GM10266 (cell line): Measurements from ENCODE around the gene TTC4.

Source experiments
- DNase-seq: peaks from one replicate; pipeline ENCODE4 v3.0.0; 2012; ENCODE audit errors: extremely low spot score
- TF ChIP-seq, protein P1 (sequence below): IDR thresholded peaks from 2 replicates; pipeline ENCODE4 v1.5.1; 2012; ENCODE audit warnings: mild to moderate bottlenecking, low read depth; ENCODE audit not compliant: control insufficient read depth, insufficient read depth; ENCODE audit errors: missing control alignments

TTC4 gene, protein sequence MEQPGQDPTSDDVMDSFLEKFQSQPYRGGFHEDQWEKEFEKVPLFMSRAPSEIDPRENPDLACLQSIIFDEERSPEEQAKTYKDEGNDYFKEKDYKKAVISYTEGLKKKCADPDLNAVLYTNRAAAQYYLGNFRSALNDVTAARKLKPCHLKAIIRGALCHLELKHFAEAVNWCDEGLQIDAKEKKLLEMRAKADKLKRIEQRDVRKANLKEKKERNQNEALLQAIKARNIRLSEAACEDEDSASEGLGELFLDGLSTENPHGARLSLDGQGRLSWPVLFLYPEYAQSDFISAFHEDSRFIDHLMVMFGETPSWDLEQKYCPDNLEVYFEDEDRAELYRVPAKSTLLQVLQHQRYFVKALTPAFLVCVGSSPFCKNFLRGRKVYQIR

DNA sequence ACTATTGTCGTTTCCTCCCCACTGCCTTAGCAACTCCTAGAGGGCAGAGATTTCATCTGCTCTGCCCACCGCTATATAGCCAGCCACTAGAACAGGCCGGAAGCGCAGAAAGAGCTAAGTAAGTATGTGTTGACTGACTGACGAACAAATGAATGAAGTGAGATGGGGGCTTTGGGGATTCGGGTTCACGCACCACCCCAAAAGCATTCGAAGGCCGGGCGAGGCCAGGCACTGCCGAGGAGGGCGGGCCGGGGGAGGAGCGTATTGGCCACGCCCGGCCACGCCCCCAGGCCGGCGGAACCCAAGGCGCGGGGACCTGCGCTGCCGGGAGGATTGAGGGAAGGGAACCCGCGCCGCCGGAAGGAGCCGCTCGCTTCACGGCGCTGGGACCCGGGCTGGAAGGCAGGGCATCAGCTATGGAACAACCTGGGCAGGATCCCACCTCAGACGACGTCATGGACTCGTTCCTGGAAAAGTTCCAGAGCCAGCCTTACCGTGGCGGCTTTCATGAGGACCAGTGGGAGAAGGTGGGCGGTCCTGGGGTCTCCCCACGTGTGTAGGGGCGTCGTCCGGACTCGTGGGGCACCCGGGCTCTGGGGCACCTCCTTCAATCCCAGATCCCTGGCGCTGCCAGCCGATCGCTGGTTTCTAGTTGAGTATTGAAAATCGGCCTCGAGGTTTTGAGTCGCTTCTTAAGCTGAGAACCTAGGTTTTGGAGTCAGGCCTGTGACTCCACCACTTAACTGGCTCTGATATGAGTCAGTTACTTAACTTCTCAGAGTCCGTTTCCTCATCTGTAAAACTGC, at the start of gene TTC4:
TTC4 (plus strand) TSS at position 369 of the 806 bp plus-strand sequence; CDS start at position 417, 48 bp downstream.
- DNase-seq = peak; percentile 89
- TF ChIP-seq, protein P1, sequence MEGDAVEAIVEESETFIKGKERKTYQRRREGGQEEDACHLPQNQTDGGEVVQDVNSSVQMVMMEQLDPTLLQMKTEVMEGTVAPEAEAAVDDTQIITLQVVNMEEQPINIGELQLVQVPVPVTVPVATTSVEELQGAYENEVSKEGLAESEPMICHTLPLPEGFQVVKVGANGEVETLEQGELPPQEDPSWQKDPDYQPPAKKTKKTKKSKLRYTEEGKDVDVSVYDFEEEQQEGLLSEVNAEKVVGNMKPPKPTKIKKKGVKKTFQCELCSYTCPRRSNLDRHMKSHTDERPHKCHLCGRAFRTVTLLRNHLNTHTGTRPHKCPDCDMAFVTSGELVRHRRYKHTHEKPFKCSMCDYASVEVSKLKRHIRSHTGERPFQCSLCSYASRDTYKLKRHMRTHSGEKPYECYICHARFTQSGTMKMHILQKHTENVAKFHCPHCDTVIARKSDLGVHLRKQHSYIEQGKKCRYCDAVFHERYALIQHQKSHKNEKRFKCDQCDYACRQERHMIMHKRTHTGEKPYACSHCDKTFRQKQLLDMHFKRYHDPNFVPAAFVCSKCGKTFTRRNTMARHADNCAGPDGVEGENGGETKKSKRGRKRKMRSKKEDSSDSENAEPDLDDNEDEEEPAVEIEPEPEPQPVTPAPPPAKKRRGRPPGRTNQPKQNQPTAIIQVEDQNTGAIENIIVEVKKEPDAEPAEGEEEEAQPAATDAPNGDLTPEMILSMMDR = no peak

DNA sequence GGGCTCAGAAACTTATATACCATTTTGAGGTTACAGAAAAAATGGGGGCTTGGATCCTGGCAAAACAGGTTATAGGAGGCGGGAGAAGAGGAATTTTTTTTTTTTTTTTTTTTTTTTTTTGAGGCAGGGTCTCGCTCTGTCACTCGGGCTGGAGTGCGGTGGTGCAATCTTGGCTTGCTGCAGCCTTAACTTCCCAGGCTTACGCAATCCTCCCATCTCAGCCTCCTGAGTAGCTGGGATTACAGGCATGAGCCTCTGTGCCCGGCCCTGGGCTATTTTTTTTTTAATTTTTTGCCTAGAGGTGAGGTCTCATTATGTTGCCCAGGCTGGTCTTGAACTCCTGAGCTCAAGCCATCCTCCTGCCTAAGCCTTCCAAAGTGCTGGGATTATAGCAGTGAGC, 49.3 kb upstream of the TTC4 start:
- TF ChIP-seq, protein P1 = no peak
- DNase-seq = no peak

DNA sequence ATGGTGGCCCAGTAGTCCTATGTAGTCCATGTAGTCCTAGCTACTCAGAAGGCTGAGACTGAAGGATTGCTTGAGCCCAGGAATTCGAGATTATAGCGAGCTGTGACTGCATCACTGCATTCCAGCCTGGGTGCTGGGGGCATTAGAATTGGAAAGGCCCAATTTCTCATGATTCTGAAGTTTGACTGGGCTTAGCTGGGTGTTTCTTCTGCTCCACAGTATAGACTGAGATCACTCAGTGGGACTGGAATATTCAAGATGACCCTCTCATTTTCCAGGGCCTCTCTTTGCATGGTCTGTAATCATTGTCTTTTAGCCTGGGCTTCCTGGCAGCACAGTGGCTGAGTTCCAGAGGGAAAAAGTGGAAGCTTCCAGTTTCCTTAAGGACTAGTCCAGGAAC, 47.9 kb upstream of the TTC4 start:
- TF ChIP-seq, protein P1 = no peak
- no peak for DNase-seq

DNA sequence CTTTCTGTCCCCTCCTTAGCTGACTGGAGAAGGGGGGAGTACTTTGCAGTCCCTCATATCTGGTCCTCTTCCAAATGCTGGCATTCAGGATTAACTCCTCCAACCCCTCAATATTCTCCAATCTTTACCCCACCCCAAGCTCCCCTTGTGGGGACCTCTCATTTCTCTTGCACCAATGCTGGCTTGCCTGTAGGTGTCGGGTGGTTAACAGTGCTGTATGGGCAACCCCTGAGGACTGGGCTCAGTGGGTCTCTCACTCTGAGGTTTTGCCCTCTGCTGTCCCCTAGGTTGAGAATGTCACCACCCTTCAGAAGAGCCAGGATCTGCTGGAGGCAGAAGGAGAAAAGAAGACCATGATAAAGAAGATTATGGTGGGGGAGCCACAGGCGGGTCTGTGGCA, 47.1 kb upstream of the TTC4 start:
- TF ChIP-seq, protein P1 = no peak
- DNase-seq = no peak

DNA sequence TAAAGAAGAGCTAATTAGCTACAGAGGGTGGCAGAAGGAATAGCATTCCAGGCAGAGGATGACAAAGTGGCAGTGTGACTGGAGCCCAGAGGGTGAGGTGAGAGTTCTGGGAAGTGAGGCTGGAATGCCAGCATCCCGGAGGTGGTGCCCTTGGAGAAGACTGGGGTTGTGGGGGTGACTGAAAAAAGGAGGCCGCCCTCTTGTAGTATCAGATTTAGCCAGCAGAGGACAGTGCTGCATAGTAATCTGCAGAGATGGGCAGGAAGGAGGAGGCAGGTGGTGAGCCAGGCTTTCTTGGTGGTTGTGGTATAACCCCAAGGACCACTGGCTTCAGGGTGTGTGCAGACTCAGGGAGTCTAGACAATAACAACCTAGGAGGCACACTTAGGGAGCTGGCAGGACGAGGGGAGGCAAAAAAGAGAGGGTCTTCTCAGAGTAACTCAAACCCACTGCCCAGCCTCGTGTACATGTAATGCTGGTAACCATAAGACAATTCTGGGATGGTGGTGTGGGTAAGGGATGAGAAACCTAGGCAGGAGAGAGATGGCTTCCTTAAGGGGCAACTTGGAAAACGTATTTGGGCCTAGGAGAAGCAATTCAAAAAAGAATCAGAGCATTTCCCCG, 43.6 kb upstream of the TTC4 start:
- TF ChIP-seq, protein P1 = peak; percentile 86
- peak; percentile 62 for DNase-seq

DNA sequence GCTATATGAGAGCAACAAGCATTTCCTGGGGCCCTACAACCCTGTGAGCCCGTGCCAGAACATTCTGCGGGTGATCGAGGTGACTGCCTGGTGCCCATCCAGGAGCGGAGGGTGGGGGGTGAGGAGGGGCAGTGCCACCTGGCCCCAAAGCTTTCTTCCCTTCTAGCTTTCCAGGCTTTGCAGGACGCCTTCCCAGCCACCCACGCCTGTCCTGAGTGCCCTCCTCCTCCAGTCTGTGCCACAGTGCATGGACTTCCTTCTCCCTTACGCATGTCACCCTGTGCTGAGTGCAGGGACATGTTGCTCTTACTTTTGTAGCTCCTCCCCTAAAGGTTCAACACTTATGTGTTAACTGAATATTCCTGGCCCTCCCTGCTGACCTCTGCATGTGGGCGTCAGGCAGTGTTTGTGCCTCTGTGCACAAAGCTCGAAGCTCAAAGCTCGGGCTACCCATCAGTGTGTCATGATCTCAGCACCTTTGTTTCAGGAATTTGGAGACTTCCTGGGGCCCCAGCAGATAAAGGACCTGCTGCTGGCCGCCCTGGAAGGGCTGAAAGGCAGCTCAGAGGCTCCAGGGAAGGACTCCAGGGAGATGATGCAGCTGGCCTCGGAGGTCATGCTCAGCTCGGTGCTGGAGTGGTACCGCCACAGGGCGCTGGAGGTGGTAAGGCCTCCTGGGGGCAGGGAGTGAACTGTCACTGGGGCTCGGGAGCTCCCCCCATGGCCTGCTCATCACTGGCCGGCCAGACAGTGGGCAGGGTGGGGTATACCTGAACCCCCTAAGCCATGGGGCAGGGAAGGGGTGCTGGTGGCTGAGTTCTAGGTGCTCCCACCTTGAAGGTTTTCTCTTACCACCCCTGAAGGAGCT, 36.7 kb upstream of the TTC4 start:
- no peak for DNase-seq
- TF ChIP-seq, protein P1 = no peak
